ENCODE measurements around the gene DLG2.

DLG2 gene

GRCh38 chr11:85558411-85558810 lies 68.7 kb downstream of the DLG2 start:
- DNase-seq (ENCODE audit: low spot score), result no peak

GRCh38 chr11:85551881-85552280 lies 75.3 kb downstream of the DLG2 start:
- DNase-seq (ENCODE audit: low spot score), result no peak

- DNase-seq (ENCODE audit: low spot score), result no peak
Observed at GRCh38 chr11:85541683-85542082, 85.5 kb downstream of the DLG2 start.

GRCh38 chr11:85540635-85541205 lies 86.4 kb downstream of the DLG2 start:
- DNase-seq (ENCODE audit: low spot score), result no peak

- no peak for DNase-seq (ENCODE audit: low spot score)
Observed at GRCh38 chr11:85540181-85540580, 87.0 kb downstream of the DLG2 start.

GRCh38 chr11:85539740-85540139 lies 87.4 kb downstream of the DLG2 start:
- DNase-seq (ENCODE audit: low spot score), result no peak

- no peak for DNase-seq (ENCODE audit: low spot score)
Observed at GRCh38 chr11:85539029-85539689, 88.0 kb downstream of the DLG2 start.

GRCh38 chr11:85536438-85536837 lies 90.7 kb downstream of the DLG2 start:
- DNase-seq (ENCODE audit: low spot score), result no peak

GRCh38 chr11:85534806-85535205 lies 92.3 kb downstream of the DLG2 start:
- DNase-seq (ENCODE audit: low spot score), result no peak

GRCh38 chr11:85531191-85531897 lies 95.8 kb downstream of the DLG2 start:
- DNase-seq (ENCODE audit: low spot score), result no peak

GRCh38 chr11:85530634-85531033 lies 96.5 kb downstream of the DLG2 start:
- DNase-seq (ENCODE audit: low spot score), result no peak

GRCh38 chr11:85526564-85526963 lies 100.6 kb downstream of the DLG2 start:
- no peak for DNase-seq (ENCODE audit: low spot score)

- DNase-seq (ENCODE audit: low spot score), result no peak
Observed at GRCh38 chr11:85525686-85526085, 101.5 kb downstream of the DLG2 start.

- DNase-seq (ENCODE audit: low spot score), result no peak
Observed at GRCh38 chr11:85517272-85517671, 109.9 kb downstream of the DLG2 start.

GRCh38 chr11:85495918-85496317 lies 131.2 kb downstream of the DLG2 start:
- DNase-seq (ENCODE audit: low spot score), result no peak

- no peak for DNase-seq (ENCODE audit: low spot score)
Observed at GRCh38 chr11:85494396-85494795, 132.7 kb downstream of the DLG2 start.

- no peak for DNase-seq (ENCODE audit: low spot score)
Observed at GRCh38 chr11:85485902-85486301, 141.2 kb downstream of the DLG2 start.

GRCh38 chr11:85483861-85484260 lies 143.3 kb downstream of the DLG2 start:
- no peak for DNase-seq (ENCODE audit: low spot score)

- no peak for DNase-seq (ENCODE audit: low spot score)
Observed at GRCh38 chr11:85481862-85482261, 145.3 kb downstream of the DLG2 start.

GRCh38 chr11:85475660-85476517 lies 151.3 kb downstream of the DLG2 start:
- DNase-seq (ENCODE audit: low spot score), result no peak

- no peak for DNase-seq (ENCODE audit: low spot score)
Observed at GRCh38 chr11:85472953-85473352, 154.2 kb downstream of the DLG2 start.

GRCh38 chr11:85464283-85464682 lies 162.9 kb downstream of the DLG2 start:
- DNase-seq (ENCODE audit: low spot score), result no peak

- DNase-seq (ENCODE audit: low spot score), result no peak
Observed at GRCh38 chr11:85459304-85459703, 167.8 kb downstream of the DLG2 start.
